RWPE1 (cell line): ENCODE measurements around the gene TOPBP1.

Source experiments
- CTCF ChIA-PET: fragments of 350-600 bp; sonication (Branson Sonifier 250); formaldehyde crosslinking; extraction: SDS; loops from one replicate; lab custom pipeline; 2021; lab: Yijun Ruan, JAX
- POLR2A ChIA-PET: fragments of 400-600 bp; formaldehyde crosslinking; extraction: SDS; loops from one replicate; lab custom pipeline; 2020; ENCODE audit warnings: antibody characterized with exemption; ENCODE audit not compliant: low non-redundant PET; lab: Yijun Ruan, JAX
- DNase-seq: peaks from one replicate; pipeline ENCODE4 v3.0.0; 2012; ENCODE audit warnings: low spot score
- H3K27ac ChIP-seq: fragments of 450-650 bp; 2 replicates; pipeline ENCODE4 v1.5.1; 2017
- CTCF ChIP-seq: fragments of 450-650 bp; conservative IDR thresholded peaks from 2 replicates; pipeline ENCODE4 v1.5.1; 2017; ENCODE audit warnings: low read depth, mild to moderate bottlenecking

TOPBP1 gene

GRCh38 chr3:133611534-133611933 lies 50.2 kb downstream of the TOPBP1 start:
- no peak for DNase-seq
- no peak for TF ChIP-seq CTCF
- no peak overlapping the region for H3K27ac ChIP-seq
- ChIA-PET CTCF (no interaction called here), POLR2A (no interaction called here)

GRCh38 chr3:133610031-133610430 lies 51.7 kb downstream of the TOPBP1 start:
- H3K27ac ChIP-seq, result no peak overlapping the region
- DNase-seq, result no peak
- TF ChIP-seq CTCF, result no peak
- ChIA-PET CTCF (interaction anchor here (0.6 kb wide), 1 partner anchor 883 kb away, joined by 3 read pairs; no protein-coding TSS in a partner anchor), POLR2A (no interaction called here)

GRCh38 chr3:133608388-133608787 lies 53.4 kb downstream of the TOPBP1 start:
- CTCF ChIA-PET, result no interaction called here
- POLR2A ChIA-PET, result no interaction called here
- no peak for TF ChIP-seq CTCF
- DNase-seq, result no peak
- H3K27ac ChIP-seq, result no peak overlapping the region

GRCh38 chr3:133607816-133608215 lies 53.9 kb downstream of the TOPBP1 start:
- ChIA-PET CTCF (no interaction called here), POLR2A (no interaction called here)
- DNase-seq, result no peak
- H3K27ac ChIP-seq, result no peak overlapping the region
- TF ChIP-seq CTCF, result no peak

GRCh38 chr3:133606902-133607301 lies 54.8 kb downstream of the TOPBP1 start:
- DNase-seq, result no peak
- ChIA-PET POLR2A (interaction anchor here (0.6 kb wide), 1 partner anchor 272 kb away, joined by 6 read pairs; no protein-coding TSS in a partner anchor), CTCF (interaction anchor here (0.6 kb wide), 1 partner anchor 28 kb away, joined by 9 read pairs; no protein-coding TSS in a partner anchor)
- no peak for TF ChIP-seq CTCF
- H3K27ac ChIP-seq, result no peak overlapping the region

- no peak for DNase-seq
- ChIA-PET CTCF (interaction anchor here (0.7 kb wide), 1 partner anchor 42 kb away, joined by 3 read pairs; no protein-coding TSS in a partner anchor), POLR2A (interaction anchor here (0.6 kb wide), 1 partner anchor 273 kb away, joined by 6 read pairs; no protein-coding TSS in a partner anchor)
- H3K27ac ChIP-seq, result no peak overlapping the region
- TF ChIP-seq CTCF, result no peak
Observed at GRCh38 chr3:133606342-133606741, 55.4 kb downstream of the TOPBP1 start.
